Medulla oblongata (tissue), 1 donor: ENCODE results near the gene CKMT1B.
"Not testable (repeated sequence)": the region's sequence is repeated elsewhere in the genome, so short reads cannot be mapped to it uniquely, and the experiment has no call there.

Experiments
- DNase-seq: peaks from one replicate; pipeline ENCODE4 v3.0.0-alpha.2; 2015; ENCODE audit errors: extremely low spot score

Gene CKMT1B

DNA sequence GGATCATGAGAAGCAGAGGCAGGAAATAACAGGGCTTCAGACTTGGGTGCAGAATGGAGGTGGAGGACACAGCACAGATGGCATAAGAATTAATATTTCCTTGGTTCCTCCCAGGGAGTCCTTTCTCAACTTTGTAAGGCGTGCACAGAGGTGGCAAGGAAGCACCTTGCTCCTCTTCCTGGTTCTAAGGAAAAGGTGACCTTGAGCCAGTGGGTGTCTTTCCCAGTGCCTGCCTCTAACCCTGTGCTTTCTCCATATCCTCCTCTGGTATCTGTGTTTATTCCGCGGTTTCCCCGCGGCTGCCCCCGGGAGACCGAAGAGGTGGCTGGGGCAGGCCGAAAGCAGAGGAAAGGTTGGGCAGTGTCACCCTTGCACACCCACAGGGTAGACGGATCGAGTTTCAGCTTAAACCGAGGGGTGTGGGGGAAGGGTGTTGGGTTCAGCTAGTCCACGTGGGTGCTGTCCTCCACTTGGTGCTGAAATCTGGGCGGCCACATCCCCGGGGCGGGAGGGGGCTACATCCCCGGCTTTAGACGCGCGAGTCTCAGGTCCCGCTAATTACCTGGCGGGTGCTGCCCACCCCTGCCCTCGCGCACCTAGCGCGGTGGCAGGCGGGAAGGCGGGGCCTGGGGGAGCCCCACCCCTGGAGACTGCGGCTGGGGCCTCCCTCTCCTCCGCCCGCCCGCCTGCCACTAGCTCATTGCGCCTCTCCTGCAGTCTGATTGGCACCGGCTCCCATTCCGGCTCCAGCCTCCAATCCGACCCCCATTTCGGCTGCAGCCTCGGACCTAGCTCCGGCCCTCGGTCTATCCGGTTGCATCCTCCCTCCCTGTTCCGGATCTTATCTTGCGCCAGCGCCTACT lies at the start of gene CKMT1B:
TSS of gene CKMT1B (plus strand) at position 700 of the 863 bp plus-strand sequence. CDS start 192 bp downstream, outside the sequence.
- not testable (repeated sequence) for DNase-seq

DNA sequence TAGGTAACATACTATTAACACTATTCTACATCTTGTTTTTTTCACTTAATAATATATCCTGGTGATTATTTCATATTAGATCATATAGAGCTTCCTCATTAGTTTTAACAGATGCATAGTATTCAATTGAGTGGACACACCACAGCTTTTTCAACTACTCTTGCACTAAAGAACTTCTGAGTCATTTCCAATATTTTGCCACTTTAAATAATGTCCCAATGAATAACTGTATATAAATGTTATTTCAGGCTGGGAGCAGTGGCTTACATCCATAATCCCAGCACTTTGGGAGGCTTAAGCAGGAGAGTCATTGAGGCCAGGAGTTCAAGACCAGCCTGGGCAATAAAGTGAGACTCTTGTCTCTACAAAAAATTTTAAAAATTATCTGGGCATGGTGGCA lies 49.6 kb upstream of the CKMT1B start:
- DNase-seq, result no peak

DNA sequence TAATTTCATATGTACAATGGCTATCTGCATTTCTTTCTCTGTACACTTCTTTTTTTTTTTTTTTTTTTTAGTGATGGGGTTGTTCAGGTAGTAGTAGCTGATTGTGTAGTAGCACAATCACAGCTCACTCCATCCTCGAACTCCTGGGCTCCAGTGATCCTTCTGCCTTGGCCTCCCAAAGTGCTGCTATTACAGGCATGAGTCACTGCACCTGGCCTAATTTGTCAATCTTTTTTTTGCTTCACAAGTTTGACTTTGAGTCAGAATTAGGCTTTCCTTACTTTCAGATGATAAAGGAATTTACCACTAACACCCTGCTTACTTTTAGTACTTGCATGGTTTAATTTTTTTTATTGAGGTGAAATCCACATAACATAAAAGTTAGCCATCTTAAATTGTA lies 48.4 kb upstream of the CKMT1B start:
- DNase-seq, result no peak

DNA sequence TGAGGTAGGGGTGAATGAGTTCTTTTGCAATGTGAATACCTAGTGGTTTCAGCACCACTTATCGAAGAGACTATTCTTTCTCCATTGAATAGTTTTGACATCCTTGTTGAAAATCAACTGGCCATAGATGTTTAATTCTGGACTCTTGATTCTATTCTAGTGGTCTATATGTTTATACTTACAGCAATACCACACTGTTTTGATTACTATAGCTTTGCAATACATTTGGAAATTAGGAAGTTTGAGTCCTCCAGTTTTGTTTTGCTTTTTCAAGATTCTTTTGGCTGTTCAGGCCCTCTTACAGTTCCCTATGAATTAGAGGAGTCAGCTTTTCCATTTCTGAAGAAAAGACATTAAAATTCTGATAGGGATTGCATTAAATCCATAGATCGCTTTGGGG lies 46.3 kb upstream of the CKMT1B start:
- no peak for DNase-seq

DNA sequence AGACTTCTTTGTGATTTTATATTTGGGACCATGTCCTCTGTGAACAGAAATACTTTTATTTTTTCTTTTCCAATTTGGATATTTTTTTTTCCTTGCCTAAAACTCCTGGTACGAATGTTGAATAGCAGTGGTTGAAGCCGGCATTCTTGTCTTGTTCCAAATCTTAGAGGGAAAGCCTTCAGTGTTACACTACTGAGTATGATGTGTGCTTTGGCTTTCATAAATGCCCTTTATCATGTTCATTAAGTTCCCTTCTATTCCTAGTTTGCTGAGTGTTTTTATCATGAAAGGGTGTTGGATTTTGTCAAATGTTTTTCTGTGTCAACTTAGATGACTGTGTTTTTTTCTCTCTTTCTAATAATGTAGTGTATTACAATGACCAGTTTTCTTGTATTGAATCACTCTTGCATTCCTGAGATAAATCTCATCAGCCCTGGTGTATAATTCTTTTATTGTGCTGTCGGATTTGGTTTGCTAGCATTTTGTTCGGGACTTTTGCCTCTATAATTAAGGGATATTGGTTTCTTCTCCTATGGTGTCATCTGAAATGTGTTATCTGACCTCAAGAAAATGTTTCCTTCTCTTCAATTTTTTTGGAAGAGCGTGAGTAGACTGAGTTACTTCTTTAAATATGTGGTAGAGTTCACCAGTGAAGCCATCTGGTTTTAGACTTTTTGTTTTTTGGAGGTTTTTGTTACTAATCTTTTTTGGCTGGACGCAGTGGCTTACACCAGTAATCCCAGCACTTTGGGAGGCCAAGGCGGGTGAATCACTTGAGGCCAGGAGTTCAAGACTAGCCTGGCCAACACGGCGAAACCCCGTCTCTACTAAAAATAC lies 43.1 kb upstream of the CKMT1B start:
- DNase-seq, result no peak

DNA sequence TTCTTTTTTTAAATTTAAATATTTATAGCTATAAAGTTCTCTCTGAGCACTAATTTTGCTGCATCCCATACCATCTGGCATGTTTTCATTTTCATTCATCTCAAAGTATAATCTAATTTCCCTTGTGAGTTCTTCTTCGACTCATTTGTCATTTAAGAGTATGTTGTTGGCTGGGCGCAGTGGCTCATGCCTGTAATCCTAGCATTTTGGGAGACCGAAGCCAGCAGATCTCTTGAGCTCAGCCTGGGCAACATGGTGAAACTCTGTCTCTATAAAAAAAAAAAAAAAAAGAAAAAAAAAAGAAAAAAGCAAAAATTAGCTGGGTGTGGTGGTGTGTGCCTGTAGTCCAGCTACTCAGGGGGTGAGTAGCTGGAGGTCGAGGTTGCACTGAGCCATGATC lies 41.6 kb upstream of the CKMT1B start:
- DNase-seq, result no peak

DNA sequence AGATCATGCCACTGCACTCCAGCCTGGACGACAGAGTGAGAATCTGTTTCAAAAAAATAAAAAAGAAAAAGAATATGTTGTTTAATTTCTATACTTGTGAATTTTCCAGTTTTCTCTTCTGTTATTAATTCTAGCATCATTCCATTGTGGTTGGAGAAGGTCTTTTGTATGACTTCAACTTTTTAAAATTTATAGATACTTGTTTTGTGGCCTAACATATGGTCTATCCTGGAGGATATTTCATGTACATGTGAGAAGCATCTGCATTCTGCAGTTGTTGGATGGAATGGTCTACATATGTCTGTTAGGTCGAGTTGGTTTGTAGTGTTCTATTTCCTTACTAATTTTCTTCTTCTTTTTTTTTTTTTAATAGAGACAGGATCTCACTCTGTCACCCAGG lies 40.8 kb upstream of the CKMT1B start:
- no peak for DNase-seq

DNA sequence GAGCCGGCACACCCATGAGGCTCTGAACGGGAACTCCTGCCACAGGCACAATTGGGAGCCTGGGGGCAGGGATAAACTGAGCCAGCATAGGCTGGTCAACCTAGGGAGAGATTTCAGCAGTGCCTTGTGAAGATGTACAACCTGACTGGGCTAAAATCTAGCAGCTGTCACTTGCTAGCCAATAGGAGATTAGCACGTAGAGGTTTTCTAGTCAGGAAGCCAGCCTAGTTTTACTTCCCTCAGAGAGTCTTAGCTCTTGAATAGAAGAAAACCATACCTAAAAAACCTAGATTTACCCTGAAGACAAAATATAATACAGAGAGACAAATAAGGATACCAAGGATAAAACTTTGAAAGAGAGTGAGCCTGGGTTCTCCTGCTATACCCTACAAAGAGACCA lies 31.1 kb upstream of the CKMT1B start:
- not testable (repeated sequence) for DNase-seq

DNA sequence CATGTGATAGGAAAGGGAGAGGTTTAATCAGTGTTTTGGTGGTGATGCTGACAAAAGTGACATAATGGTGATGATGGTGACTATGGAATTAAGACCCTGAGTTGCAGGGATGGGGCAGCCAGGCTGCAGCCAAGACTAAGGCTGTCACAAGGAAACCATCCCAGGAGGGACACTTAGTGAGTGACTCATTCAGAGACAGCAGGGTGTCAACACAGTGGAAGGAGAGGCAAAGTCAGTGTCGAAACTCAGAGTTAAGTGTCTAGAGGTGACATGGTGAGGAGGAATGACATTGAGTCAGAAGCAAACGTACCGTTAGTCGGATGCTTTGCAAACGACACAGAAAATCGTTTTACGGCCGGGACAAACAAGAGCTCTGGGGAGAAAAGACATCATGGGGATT lies 30.0 kb upstream of the CKMT1B start:
- DNase-seq, result not testable (repeated sequence)

DNA sequence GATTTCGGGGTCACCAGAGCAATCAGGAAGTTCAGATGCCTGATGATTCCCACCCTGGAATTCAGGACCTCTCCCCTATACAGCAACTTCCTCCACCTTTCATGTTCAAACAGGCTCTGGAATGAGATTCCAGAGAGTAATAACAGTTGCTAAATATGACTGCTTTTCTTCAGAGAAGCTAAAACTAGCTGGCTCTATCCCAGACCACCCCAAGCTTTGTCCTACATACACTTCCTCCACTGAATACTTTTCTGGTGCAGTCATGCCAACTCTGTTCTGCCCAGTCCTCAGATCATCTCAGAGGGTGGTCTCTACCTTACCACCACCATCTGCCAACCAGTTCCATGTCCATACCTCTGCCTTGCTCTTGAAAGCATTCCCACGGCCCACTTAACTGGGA lies 27.2 kb upstream of the CKMT1B start:
- DNase-seq, result not testable (repeated sequence)

DNA sequence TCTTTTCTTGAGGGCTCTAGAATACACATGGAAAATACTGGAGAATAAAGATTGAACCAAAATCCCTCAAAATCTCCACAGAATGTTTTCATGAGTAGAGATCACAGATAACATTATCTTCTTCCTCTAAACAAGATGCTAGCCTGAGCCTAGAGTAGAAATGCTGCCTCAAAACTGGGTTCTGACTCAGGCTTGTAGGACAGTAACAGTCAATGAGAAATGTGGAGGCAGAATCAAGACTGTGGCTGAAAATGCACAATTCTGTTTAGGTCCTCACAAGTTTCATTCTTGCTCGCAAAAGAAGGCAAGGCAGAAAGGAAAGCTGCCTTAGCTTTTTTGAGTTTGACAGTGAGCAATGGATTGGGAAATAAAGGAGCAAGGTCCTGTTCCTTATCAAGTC lies 19.2 kb upstream of the CKMT1B start:
- DNase-seq, result not testable (repeated sequence)

DNA sequence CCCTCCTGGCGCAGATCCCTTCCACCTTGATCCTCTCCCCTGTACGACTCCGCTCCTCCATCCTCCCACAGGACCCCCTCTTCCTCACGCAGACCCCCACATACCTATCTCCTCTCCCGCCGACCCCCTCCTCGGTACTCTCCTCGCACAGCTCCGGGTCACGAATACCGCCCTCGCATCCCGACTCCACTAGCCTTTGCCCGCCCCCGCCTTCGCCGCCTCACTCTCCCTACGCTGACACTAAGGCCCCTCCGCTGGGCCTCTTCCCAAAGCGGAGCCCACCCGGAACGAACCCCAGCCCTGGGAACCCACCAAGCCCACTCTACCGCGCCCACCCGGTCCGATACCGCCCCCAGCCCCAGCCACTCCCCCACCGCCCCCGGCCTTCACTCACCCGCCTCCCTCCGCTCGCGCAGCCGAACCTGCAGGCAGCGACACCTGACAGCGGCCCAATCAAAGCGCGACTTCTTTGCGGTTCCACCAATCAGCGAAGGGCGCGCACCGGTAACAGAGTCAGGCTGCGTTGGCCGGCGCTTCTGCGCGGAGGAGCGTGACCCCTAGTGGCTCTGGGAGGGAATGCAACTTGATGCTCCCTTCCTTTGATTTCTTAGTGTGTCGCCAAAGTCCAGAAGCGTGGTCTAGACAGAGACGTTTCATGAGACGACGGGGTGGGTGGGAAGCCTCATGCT lies 3.9 kb upstream of the CKMT1B start, which contains the start of gene PPIP5K1:
TSS of gene PPIP5K1 (minus strand) at position 431 of the 689 bp plus-strand sequence. CDS start 5,704 bp downstream, outside the sequence.
- DNase-seq, result not testable (repeated sequence)

DNA sequence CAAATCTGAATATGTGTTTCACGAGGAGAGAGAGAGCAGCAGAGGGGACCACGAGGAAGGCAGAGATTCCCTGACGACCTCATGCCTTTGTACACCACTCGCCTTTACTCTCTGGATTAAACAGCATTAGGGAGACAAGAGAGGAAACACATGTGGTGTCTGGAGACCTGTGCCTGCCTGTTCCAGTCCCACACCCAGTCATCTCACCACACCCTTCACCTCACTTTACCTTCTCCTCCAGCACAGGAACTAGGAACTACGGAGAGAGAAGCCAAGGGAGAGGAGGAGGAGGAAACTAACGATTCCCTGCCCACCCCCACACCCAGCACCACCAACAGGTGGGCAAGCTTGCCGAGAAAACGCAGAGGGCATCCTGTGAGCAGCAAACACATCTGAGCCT lies 986 bp upstream of the CKMT1B start:
- not testable (repeated sequence) for DNase-seq

DNA sequence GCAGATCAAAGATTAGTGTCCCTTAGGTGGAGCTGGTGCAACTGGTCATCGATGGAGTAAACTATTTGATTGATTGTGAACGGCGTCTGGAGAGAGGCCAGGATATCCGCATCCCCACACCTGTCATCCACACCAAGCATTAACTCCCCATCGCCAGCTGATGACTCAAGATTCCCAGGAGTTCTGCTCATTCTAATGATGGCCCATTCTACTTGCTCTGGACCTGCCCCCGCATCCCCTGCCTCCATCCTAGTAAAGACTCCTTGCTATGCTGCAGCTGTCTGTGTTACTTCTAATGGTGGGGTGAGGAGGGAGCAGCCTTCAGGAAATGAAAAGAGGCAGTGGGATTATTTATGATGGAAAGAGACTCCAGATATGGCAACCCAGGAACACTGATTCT lies 5.3 kb downstream of the CKMT1B start:
- not testable (repeated sequence) for DNase-seq

DNA sequence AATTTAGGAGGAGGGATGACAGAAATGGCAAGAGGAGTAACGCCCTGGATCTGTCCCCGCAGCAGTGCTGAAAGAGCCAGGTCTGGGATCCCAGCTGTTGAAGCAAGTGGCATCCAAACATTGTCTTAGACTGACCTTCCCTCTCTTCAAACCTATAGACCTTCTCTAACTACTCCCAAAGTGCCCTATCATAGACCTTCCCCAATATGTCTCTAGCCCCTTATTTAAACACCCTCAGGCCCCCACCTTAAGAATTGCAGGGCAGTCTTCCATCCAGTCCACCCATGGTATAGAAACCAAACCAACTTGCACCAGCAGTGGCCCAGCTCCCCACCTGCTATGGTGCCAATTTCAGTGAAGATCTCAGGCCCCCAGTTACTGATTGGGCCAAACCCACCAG lies 6.4 kb downstream of the CKMT1B start:
- DNase-seq, result not testable (repeated sequence)

DNA sequence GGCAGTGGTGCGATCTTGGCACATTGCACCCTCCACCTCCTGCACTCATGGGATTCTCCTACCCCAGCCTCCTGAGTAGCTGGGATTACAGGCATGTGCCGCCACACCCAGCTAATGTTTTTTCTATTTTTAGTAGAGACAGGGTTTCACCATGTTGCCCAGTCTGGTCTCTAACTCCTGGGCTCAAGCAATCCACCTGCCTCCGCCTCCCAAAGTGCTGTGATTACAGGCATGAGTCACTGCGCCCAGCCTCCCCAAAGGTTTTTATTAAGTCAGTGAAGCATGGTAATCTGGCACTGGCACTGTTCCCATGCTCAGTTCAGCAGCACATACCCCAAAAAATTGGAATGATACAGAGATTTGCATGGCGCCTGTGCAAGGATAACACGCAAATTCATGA lies 8.4 kb downstream of the CKMT1B start:
- not testable (repeated sequence) for DNase-seq

DNA sequence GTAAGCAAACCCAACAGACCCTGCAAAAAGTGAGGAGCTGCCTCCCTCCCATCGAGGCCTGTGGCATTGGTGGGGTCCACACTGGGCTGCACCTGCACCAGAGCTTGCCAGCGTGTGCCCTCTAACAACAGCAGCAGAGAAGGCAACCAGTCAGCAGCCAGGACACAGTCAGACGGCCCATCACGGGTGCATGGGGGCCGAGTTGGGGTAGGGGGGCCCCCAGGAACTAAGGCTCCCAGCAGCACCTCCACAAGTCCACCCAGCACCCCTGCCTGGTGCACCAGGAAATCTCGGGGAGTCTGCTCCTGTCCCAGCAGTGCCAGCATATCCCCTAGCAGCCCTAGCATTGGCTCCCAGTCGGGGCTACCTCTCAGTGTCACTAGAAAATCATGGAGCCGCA lies 23.9 kb downstream of the CKMT1B start:
- not testable (repeated sequence) for DNase-seq

DNA sequence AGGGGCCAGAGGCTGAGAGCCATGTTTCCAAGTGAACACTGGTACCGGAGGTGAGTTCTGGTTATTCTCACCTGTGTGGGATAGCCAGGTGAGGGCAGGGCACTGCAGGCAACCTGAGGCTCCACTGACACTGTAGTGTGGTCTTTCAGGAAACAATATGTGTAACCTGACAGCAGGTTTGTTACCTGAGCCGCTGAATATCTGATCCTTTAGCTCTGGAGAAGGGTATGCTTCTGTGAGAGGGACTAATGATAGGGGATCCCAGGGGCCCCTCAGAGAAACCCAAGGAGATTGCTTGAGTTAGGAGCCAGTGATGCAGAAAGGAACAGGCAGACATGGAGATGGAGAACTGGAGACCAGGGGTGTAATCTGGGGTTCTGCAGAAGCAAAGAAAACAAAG lies 24.9 kb downstream of the CKMT1B start, which contains the start of gene STRC:
TSS of gene STRC (minus strand) at position 101 of the 400 bp plus-strand sequence. CDS start at position 23, 78 bp downstream.
- DNase-seq, result not testable (repeated sequence)

DNA sequence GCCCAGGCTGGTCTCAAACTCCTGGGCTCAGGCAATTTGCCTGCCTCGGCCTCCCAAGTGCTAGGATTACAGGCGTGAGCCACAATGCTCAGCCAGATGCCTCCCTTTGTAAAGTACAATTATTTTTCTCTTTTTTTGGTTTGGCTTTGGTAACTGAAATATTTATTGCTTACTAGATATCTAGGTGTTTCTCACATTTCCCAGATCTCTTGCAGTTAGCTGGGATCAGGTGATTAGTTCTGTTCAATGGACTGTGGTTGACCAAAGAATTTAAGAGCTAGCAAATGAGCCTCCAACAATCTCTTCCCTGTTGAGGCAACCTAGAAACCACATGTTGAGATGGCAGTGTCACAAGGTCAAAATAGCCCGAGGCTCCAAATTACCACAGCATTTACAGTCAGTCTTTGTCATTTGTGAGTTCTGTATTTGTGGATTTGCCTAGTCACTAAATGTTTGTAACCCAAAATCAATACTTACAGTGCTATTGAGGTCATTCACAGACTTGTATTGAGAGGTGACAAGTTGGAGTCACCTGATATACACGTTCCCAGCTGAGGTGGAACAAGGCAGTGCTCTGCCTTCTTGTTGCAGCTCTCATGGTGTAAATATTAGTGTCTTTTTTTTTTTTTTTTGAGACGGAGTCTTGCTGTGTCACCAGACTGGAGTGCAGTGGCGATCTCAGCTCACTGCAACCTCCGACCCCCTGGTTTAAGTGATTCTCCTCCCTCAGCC lies 28.4 kb downstream of the CKMT1B start:
- not testable (repeated sequence) for DNase-seq

DNA sequence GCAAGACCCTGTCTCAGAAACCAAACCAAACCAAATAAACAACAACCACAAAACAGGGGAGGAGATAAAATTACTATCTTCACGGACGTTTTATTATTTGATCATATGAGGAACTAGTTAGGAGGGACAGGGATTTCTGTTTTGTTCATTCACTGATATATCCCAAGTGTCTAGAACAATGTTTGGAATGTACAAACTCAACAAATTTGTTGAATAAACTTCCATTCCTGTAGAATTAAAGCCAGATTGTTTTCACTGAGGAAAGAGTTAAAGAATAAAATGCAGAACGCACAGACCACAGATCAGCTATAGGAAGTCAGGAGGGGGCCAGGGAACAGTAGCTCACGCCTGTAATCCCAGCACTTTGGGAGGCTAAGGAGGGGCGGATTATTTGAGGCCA lies 31.3 kb downstream of the CKMT1B start:
- DNase-seq, result no peak

DNA sequence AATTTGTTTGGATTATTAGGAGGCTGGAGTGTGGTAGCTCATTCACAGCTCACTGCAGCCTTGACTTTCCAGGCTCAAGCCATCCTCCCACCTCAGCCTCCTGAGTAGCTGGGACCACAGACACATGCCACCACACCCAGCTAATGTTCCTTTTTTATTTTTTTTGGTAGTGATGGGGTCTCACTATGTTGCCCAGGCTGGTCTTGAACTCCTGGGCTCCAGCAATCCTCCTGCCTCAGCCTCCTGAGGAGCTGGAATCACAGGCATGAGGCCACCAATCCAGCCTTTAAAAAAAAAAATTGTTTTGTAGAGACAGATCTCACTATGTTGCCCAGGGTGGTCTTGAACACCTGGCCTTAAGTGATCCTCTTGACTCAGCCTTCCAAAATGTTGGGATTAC lies 33.1 kb downstream of the CKMT1B start:
- DNase-seq, result not testable (repeated sequence)
